ENCODE data around the gene EVPLL. TPM values are rescaled to one million over a fixed set of nuclear protein-coding genes. Genes with fewer than 3 reads are reported as not detected.
"Not testable (repeated sequence)": the region's sequence is repeated elsewhere in the genome, so short reads cannot be mapped to it uniquely, and the experiment has no call there.

EVPLL gene
- total RNA-seq, 2 donors from 2014 or later = not detected

GRCh38 chr17:18401872-18402590, 24.5 kb downstream of the EVPLL start:
- not testable (repeated sequence) for H3K4me1 Mint-ChIP-seq; H3K4me3 ChIP-seq (ENCODE audit: low read length); H3K36me3 Mint-ChIP-seq (ENCODE audit: low read depth); H3K27me3 ChIP-seq (ENCODE audit: control insufficient read depth, insufficient read depth, low read length, poor library complexity, severe bottlenecking); H3K36me3 ChIP-seq (ENCODE audit: control insufficient read depth, insufficient read depth, low read length); H3K4me1 ChIP-seq (ENCODE audit: control insufficient read depth, insufficient read depth, low read length); H3K27me3 Mint-ChIP-seq (ENCODE audit: insufficient read depth); H3K27ac Mint-ChIP-seq; H3K9me3 Mint-ChIP-seq; DNase-seq; H3K4me3 Mint-ChIP-seq; H3K9ac ChIP-seq (ENCODE audit: extremely low read depth, low read length, poor library complexity, severe bottlenecking); H3K27ac ChIP-seq (ENCODE audit: low read depth, low read length); H3K9me3 ChIP-seq (ENCODE audit: control insufficient read depth, low read length)
- WGBS, 2 experiments (ENCODE audit: insufficient coverage in 1 of 2, insufficient read length in 1 of 2) = 89 to 92% methylated on average over 3 to 4 of the region's 7 CpGs

- H3K4me1 Mint-ChIP-seq; H3K4me3 Mint-ChIP-seq; H3K27me3 Mint-ChIP-seq (ENCODE audit: insufficient read depth); H3K4me1 ChIP-seq (ENCODE audit: control insufficient read depth, insufficient read depth, low read length); H3K9ac ChIP-seq (ENCODE audit: extremely low read depth, low read length, poor library complexity, severe bottlenecking); H3K36me3 Mint-ChIP-seq (ENCODE audit: low read depth); H3K36me3 ChIP-seq (ENCODE audit: control insufficient read depth, insufficient read depth, low read length); H3K27ac ChIP-seq (ENCODE audit: low read depth, low read length); H3K27ac Mint-ChIP-seq; H3K4me3 ChIP-seq (ENCODE audit: low read length); H3K27me3 ChIP-seq (ENCODE audit: control insufficient read depth, insufficient read depth, low read length, poor library complexity, severe bottlenecking); H3K9me3 ChIP-seq (ENCODE audit: control insufficient read depth, low read length); H3K9me3 Mint-ChIP-seq; DNase-seq: not testable (repeated sequence)
- WGBS, 2 experiments (ENCODE audit: insufficient coverage in 1 of 2, insufficient read length in 1 of 2) = 70% methylated on average over 4 of the region's 5 CpGs; no CpG with 5 or more reads in 1 of the 2 experiments
These were observed 25.6 kb downstream of the EVPLL start for GRCh38 chr17:18403166-18403565.

GRCh38 chr17:18403604-18404003, 26.0 kb downstream of the EVPLL start:
- not testable (repeated sequence) for H3K27ac ChIP-seq (ENCODE audit: low read depth, low read length); H3K36me3 Mint-ChIP-seq (ENCODE audit: low read depth); H3K4me3 ChIP-seq (ENCODE audit: low read length); H3K9me3 Mint-ChIP-seq; H3K36me3 ChIP-seq (ENCODE audit: control insufficient read depth, insufficient read depth, low read length); H3K27me3 ChIP-seq (ENCODE audit: control insufficient read depth, insufficient read depth, low read length, poor library complexity, severe bottlenecking); DNase-seq; H3K4me1 Mint-ChIP-seq; H3K4me1 ChIP-seq (ENCODE audit: control insufficient read depth, insufficient read depth, low read length); H3K9me3 ChIP-seq (ENCODE audit: control insufficient read depth, low read length); H3K9ac ChIP-seq (ENCODE audit: extremely low read depth, low read length, poor library complexity, severe bottlenecking); H3K4me3 Mint-ChIP-seq; H3K27ac Mint-ChIP-seq; H3K27me3 Mint-ChIP-seq (ENCODE audit: insufficient read depth)
- no CpG with 5 or more reads among the region's 5 CpGs for WGBS, 2 experiments (ENCODE audit: insufficient coverage in 1 of 2, insufficient read length in 1 of 2)

GRCh38 chr17:18408906-18409305, 31.3 kb downstream of the EVPLL start:
- not testable (repeated sequence) for H3K9ac ChIP-seq (ENCODE audit: extremely low read depth, low read length, poor library complexity, severe bottlenecking); H3K27ac ChIP-seq (ENCODE audit: low read depth, low read length); H3K9me3 Mint-ChIP-seq; H3K4me3 ChIP-seq (ENCODE audit: low read length); H3K27ac Mint-ChIP-seq; H3K4me1 ChIP-seq (ENCODE audit: control insufficient read depth, insufficient read depth, low read length); H3K27me3 ChIP-seq (ENCODE audit: control insufficient read depth, insufficient read depth, low read length, poor library complexity, severe bottlenecking); H3K9me3 ChIP-seq (ENCODE audit: control insufficient read depth, low read length); H3K4me1 Mint-ChIP-seq; H3K36me3 ChIP-seq (ENCODE audit: control insufficient read depth, insufficient read depth, low read length); H3K27me3 Mint-ChIP-seq (ENCODE audit: insufficient read depth); H3K36me3 Mint-ChIP-seq (ENCODE audit: low read depth); H3K4me3 Mint-ChIP-seq
- peak; percentile 32 for DNase-seq
- 73 to 79% methylated on average over 1 to 3 of the region's 3 CpGs for WGBS, 2 experiments (ENCODE audit: insufficient coverage in 1 of 2, insufficient read length in 1 of 2)

- 95% methylated on average over 3 of the region's 6 CpGs; no CpG with 5 or more reads in 1 of the 2 experiments for WGBS, 2 experiments (ENCODE audit: insufficient coverage in 1 of 2, insufficient read length in 1 of 2)
- H3K27ac Mint-ChIP-seq; H3K4me1 Mint-ChIP-seq; H3K9me3 ChIP-seq (ENCODE audit: control insufficient read depth, low read length); H3K36me3 Mint-ChIP-seq (ENCODE audit: low read depth); DNase-seq; H3K9ac ChIP-seq (ENCODE audit: extremely low read depth, low read length, poor library complexity, severe bottlenecking); H3K27me3 Mint-ChIP-seq (ENCODE audit: insufficient read depth); H3K9me3 Mint-ChIP-seq; H3K4me3 ChIP-seq (ENCODE audit: low read length); H3K36me3 ChIP-seq (ENCODE audit: control insufficient read depth, insufficient read depth, low read length); H3K27me3 ChIP-seq (ENCODE audit: control insufficient read depth, insufficient read depth, low read length, poor library complexity, severe bottlenecking); H3K27ac ChIP-seq (ENCODE audit: low read depth, low read length); H3K4me1 ChIP-seq (ENCODE audit: control insufficient read depth, insufficient read depth, low read length): not testable (repeated sequence)
- peak overlapping the region; percentile 10 for H3K4me3 Mint-ChIP-seq
These were observed 31.7 kb downstream of the EVPLL start for GRCh38 chr17:18409321-18409720.

GRCh38 chr17:18410736-18411135, 33.2 kb downstream of the EVPLL start:
- H3K27me3 ChIP-seq (ENCODE audit: control insufficient read depth, insufficient read depth, low read length, poor library complexity, severe bottlenecking); H3K27me3 Mint-ChIP-seq (ENCODE audit: insufficient read depth); H3K4me1 ChIP-seq (ENCODE audit: control insufficient read depth, insufficient read depth, low read length); H3K36me3 Mint-ChIP-seq (ENCODE audit: low read depth); H3K4me1 Mint-ChIP-seq; H3K9me3 ChIP-seq (ENCODE audit: control insufficient read depth, low read length); H3K9me3 Mint-ChIP-seq; H3K36me3 ChIP-seq (ENCODE audit: control insufficient read depth, insufficient read depth, low read length): not testable (repeated sequence)
- H3K4me3 Mint-ChIP-seq = peak overlapping the region; percentile 91
- peak overlapping the region; percentile 44 for H3K9ac ChIP-seq (ENCODE audit: extremely low read depth, low read length, poor library complexity, severe bottlenecking)
- H3K4me3 ChIP-seq (ENCODE audit: low read length) = peak overlapping the region; percentile 87
- H3K27ac Mint-ChIP-seq = peak overlapping the region; percentile 69
- WGBS, 2 experiments (ENCODE audit: insufficient coverage in 1 of 2, insufficient read length in 1 of 2) = 0% methylated on average over 7 to 11 of the region's 11 CpGs
- DNase-seq = peak; percentile 69
- H3K27ac ChIP-seq (ENCODE audit: low read depth, low read length) = peak overlapping the region; percentile 68

GRCh38 chr17:18411377-18411864, 33.8 kb downstream of the EVPLL start:
- H3K27me3 Mint-ChIP-seq (ENCODE audit: insufficient read depth); H3K9me3 ChIP-seq (ENCODE audit: control insufficient read depth, low read length); H3K9me3 Mint-ChIP-seq; H3K36me3 Mint-ChIP-seq (ENCODE audit: low read depth); H3K4me1 ChIP-seq (ENCODE audit: control insufficient read depth, insufficient read depth, low read length); H3K36me3 ChIP-seq (ENCODE audit: control insufficient read depth, insufficient read depth, low read length); H3K4me1 Mint-ChIP-seq; H3K27me3 ChIP-seq (ENCODE audit: control insufficient read depth, insufficient read depth, low read length, poor library complexity, severe bottlenecking): not testable (repeated sequence)
- Histone ChIP-seq H3K27ac (ENCODE audit: low read depth, low read length) (peak overlapping the region; percentile 81), H3K9ac (ENCODE audit: extremely low read depth, low read length, poor library complexity, severe bottlenecking) (peak overlapping the region; percentile 53), H3K4me3 (ENCODE audit: low read length) (peak overlapping the region; percentile 87)
- DNase-seq = peak; percentile 72
- 0% methylated on average over 10 to 21 of the region's 25 CpGs for WGBS, 2 experiments (ENCODE audit: insufficient coverage in 1 of 2, insufficient read length in 1 of 2)
- Mint-ChIP-seq H3K27ac (peak overlapping the region; percentile 94), H3K4me3 (peak overlapping the region; percentile 91)

All from endodermal cell (in vitro differentiated cells).